Measurements from ENCODE around the gene NFYA.

Gene NFYA

DNA sequence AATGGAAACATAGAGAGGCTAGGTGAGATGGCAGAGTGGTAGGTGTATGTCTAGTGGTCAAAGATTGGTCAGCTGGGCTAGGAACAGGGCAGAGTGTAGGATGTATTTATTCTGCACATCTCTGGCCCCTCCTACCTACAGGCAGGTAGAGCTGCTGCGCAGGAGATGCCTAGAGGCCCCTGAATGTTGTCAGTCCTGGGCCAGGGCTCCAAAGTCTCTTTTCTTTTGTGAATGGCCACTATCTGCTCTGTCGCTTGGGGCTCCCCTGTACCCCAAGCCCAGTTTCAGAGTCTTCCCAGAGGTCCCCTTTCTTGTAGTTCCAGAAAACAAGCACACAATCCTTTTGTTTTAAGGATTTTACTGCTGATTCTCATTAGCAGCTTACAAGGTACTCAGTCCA lies 25.5 kb upstream of the NFYA start:
- no peak for DNase-seq

DNA sequence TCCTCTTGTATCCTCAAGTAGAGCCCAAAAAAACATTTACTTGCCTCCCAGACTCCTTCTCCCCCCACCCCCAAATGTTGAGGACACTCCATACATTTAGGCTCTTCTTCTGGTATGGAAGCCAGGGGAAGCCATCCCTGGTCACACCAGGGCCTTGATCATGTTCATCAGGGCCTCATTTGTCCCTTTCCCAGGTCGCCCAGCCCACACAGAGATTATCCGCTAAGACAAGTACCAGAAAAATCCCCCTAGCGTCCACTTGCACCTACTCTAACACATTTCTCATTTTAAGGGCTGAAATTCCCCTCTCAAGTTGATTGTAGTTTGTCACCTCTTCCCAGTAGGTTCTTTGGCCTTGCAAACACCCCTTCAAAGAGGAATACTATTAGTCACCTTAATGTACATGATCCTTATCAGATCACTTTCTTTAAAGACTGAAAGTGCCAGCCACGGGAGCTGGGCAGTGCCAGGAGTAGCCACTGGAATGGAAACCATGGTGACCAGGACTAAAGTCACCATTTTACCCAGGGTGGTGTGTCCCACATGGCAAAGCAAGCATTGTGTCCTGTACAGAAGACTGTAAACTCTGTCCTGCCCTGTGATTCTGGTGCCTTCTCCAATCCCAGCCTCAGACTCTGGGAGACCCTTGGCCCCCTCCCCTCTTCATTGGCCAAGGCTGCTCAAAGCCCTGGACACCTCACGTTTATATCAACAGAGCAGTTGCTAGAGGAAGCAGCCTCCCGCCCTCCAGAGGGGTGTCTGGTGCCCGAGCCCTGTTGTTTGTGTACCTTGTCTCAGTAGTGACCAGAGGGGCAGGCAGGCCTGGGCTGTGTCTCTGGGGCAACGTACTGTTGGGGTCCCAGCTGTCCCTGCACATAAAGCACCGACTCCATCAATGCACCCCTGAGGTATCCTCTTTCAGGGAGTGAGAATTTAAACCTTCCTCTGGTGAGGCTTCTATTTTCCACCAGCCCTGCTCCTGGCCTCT lies 24.7 kb upstream of the NFYA start:
- DNase-seq = no peak

DNA sequence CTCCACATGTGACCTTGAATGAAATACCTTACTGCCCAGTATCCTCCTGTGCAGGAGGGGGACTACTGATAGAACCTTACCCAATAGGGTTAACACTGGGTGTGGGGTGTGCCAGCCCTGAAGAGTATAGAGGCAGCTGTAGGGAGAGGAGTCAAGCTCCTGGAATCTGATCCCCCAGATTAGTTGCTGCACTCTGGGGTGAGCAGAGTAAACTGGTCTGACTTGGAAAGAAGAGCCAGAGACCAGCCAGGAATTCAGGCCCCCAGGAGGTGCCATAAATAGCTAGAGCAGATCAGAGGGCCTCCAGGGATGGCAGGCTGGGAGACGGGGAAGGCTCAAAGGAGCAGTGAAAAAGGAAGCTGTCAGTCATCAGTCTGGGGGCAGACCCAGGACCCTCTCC lies 23.3 kb upstream of the NFYA start:
- DNase-seq = no peak

DNA sequence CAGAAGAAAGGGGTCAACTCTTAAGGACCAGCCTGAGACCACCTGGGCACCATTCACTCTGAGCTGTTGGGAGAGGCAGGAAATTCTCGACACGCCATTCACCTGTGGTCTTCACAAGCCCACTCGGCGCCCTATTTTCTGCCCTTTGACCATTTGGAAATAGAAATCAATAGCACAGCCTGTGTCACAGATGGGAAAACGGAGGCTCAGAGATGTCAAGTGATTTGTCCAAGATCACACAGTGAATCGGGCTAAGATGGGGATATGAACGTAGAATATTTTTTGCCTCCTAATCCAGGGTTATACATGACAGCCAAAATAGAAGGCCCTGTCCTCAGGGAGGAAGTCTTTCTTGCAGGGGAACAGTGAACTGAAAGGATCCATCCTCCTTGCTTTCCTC lies 22.8 kb upstream of the NFYA start:
- DNase-seq = no peak

DNA sequence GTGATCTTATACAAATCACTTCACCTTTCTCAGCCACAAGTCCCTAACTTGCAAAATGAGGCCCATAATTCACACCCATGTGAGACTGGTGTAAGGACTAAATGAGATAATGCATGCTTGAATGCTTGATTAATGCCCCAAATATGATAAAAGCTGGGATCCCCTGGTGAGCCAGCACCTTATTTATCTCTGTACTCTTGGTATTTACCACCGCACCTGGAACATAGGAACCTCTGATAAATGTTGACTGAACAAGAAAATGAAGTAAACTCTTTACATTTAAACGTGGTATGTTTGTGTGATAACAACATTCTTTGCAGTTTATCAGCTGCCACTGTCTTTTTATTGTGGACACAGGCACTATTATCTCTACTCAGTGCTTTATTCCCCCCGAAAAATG lies 22.2 kb upstream of the NFYA start:
- no peak for DNase-seq

DNA sequence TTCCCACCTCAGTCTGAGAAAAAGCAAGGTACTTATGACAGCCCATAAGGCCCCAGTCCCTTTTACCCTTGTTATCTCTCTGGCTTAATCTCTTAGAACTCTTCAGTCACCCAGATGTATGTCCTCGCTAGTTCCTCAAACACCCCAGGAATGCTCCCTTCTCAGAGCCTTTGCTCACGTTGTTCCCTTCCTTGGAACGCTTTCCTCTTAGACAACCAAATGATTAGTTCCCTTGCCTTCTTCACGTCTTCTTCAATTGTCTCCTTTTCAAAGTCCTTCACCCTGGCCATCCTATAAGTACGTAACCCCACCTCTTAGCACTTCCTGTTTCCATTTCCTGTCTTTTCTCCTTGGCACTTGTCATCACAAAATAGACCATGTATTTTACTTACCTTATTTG lies 20.9 kb upstream of the NFYA start:
- DNase-seq = peak; percentile 16 to 56 (median 44)

DNA sequence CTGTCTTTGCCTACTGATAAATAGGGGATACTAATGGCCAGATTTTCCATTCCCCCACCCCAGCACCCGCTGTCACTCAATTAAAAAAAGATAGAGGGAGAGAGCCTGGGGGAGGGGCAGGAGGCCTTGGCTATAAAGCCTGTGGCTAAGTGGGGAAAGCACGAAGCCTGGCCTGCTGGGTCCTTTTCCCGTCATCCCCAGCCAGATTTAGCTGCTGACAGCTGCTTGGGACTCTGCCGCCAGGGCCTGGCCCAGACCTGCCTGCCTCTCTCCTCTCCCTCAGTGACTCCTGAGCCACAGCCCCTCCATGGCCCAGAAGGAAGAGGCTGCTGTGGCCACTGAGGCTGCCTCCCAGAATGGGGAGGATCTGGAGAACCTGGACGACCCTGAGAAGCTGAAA lies 19.7 kb upstream of the NFYA start, which contains the start of gene APOBEC2:
Gene APOBEC2 (plus strand): TSS at position 162 of the 400 bp plus-strand sequence. CDS start 146 bp downstream, at position 308.
- DNase-seq = no peak

DNA sequence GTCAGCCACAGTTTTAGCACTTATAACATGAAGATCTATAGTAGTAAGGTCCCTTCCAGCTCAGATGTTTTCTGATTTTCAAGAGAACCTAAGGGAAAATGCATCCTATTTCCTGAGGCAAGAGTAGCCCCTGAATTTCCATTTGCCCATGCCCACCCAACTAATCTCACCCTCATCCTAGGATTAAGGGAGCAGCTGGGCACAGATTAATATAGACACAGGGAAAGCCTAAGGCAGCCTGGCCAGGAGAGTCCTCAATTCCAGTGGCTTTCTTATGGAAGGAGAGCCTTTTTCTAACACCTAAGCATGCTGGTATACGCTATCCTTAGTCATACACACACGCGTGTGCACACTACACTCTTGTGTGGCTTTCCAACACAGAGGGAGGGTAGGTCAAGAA lies 18.3 kb upstream of the NFYA start:
- DNase-seq = no peak

DNA sequence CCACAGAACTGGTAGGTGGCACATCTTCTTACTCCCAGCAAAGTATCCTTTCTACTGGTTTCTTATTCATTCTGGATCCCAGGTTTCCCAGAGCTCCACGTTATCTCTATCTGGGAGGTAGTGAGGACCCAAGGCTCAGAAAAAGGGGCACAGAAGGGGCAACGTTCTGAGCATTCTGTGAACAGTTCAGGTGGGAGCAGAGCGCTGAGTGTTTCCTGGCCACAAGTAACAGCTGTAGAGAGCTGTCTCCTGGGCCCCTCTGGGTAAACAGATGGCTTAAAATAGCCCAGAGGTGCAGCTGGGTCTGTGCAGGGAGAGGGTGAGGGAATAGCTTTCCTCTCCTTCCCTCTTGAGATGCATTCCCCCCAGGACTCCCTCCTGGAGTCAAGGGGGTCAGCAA lies 17.6 kb upstream of the NFYA start:
- DNase-seq = no peak

DNA sequence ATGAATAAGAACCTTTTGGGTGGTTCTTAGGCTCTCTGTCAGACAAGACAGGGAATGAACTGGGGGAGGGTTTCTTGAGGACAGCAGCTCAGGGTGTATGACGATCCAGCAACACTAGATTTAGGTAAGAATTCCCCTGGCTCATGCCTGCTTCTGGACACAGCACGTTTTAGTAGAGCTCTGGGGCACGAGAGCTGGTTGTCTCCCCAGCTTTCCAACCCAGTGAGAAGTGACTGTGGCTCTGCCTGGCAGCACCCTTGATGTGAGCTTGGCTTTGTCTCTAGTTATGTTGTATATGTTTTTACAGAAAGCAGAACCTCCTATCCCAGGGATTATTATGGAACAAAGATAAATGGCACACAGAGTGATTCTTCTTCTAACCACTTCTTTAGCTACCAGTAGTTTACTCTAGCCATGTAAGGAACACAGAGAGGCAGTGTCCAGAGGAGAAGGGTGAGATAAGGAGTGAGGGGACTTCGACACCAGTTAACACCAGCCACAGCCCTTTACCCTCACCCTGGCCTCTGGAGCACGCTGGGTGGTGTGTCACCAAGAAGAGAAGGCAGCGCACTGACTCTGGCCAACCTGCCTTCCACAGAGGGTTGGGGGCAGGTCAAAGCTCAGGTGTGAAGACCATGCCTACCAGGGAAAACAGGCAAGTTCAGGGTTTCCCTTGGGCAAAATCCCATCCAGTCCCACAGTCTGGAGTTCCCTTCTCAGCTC lies 15.8 kb upstream of the NFYA start:
- DNase-seq = no peak

DNA sequence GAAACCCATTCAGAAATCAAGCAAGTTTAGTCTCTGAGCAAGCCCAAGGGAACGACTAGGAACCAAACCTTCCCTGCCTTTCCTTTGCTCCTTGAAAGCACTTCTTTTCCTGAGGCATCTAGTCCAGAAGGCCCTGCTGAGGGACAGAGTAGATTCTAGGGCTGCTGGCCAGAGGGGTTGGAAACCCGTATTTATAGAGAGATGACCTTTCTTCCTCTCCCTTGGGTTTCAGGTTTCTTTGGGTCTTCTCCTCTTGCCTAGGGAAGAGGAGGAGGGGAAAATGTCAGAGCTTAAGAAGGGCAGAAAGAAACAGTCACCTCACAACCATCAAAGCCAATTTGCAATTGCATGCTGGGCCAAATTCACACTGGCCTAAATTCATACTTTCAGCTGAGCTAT lies 14.0 kb upstream of the NFYA start:
- no peak for DNase-seq

DNA sequence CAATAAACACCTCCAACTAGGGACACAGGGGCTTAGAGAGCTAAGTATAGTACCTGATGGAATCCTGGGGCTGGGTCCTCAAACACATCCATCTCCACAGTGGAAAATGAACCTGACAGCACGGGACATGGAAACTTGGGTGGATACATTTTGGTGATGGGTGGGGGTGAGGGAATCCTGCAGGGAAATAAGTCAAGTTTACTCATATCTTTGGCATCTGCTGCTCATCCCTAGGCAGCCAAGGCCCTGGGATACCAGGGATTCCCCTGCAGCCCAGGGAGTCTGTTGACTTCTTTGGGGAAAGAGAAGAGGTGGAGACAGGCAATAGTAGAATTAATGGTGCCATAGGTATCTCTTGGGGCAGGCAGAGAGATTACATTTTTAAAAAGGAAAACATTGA lies 13.2 kb upstream of the NFYA start:
- no peak for DNase-seq

DNA sequence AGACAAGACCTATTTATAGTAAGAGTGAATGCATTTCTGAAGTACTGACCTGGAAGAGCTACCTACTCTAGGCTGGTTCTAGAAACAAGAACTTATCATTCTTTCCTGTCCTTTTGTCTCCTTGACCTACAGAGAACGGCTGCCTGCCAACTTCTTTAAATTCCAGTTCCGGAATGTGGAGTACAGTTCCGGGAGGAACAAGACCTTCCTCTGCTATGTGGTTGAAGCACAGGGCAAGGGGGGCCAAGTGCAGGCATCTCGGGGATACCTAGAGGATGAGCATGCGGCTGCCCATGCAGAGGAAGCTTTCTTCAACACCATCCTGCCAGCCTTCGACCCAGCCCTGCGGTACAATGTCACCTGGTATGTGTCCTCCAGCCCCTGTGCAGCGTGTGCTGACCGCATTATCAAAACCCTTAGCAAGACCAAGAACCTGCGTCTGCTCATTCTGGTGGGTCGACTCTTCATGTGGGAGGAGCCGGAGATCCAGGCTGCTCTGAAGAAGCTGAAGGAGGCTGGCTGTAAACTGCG lies 11.5 kb upstream of the NFYA start:
- DNase-seq = no peak

DNA sequence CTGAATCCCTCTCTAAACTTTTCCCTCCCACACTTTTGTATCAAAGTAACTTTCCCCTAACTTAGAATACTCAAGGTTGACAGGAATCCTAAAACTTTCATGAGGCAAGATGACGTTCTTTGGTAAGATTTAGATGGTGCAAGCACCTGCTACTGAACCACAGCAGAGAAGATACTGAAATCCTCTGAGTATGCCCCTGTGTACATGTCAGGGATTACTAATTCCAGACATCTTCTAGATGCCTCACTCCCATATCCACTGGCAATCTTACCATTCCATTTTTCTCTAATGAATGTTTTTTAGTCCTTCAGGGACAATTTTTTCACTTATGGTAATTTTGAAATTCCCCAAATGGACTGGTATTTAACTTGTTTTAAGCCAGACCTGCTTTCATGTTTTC lies 10.7 kb upstream of the NFYA start:
- DNase-seq = no peak

DNA sequence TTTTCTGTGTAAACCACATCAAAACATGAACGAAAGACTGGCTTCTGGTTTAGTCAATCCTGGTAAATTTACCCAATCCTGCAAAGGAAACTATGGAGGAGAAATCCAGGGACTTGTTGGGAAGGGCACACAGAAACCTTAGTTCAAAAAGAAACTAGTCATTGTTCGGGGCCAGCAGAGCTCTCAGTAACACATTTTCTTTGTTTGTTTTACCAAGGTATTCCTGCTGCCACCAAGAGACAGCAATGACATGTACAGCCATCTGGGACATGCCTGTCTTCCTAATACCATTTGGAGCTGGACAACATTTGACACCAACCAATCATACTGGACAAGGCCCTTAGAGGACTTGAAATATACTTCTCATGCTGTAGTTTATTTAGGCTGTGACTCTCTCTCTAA lies 8.9 kb upstream of the NFYA start:
- no peak for DNase-seq

DNA sequence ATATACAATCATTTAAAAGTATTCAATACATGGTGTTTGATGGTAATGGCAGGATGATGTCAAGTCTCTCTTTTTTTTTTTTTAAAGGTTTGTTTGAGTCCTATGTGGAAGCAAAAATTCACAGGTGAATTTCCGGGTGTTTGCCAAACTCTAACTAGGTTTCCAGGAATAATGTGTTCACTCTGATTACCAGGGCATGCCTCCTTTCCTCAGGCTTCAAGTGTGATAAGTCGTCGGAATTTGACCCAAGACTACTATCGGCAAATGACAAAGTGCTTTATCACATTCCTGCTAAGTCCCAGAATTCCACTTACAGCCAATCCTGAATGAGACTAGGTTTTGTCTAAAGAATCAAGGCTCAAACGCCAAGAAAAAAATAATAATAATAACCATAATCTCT lies 7.9 kb upstream of the NFYA start:
- DNase-seq = no peak

DNA sequence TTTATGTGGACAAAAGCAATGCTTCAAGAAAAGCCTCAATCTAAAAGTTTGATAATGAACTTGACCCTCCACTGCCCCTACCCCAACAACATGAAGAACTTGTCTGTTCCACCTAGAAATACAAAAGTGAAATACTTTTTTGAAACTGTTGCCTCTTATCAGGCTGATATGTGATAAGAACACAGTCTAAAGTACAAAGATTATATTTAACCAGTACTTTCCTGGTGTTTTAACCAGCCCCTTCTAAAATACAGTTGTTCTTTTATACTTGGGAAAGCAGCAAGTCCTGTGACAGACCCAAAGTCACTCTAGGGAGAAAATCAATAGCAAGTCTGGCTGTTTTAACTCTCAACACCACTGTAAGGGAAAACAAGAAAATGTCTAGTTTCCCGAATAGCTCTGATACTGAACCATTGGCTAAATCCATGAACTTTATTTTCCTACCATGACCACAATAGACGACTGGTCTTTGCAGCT lies 7.2 kb upstream of the NFYA start:
- DNase-seq = no peak

DNA sequence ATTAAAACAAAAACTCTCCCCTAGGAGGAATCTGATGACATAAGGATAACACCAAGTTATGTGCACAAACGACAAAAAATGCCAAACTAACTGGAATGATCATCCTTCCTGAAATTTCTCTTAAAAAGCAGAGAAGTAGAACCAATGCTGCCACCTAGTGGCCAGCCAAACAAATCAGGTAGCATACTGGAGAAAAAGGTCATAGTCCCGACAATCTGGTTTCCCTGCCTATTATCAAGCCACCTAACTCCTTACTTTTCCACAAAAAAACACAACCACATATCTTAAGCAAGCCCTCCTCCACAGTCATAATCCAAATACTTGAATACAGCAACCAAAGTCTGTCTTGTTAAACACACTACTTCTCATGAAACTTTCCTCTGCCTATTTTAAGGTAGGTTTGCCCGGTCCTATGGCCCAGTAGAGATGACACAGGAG lies 5.9 kb upstream of the NFYA start:
- DNase-seq = peak; percentile 78 to 87 (median 85)

DNA sequence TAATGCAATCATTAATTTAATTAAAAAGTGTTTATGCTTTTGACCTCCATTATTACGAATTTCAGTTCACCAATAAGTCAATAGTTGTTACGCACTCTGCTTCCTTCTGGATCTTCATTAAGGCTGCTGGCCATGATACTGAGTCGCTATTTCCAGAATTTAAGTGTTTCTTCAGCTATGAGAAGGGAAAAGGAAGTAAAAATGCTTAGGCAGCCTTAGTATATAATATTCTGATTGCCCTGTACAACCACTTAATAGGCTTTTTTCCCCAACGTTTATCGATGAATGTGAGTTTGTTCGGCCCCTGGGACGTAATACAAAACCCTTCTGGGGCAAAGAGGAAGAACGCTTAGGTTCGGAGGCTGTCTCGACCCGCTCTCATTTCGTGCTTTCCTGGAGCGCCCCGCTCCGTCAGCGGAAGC lies 1.3 kb upstream of the NFYA start:
- peak in 2 of 4 experiments; percentile 94 to 95 for DNase-seq

DNA sequence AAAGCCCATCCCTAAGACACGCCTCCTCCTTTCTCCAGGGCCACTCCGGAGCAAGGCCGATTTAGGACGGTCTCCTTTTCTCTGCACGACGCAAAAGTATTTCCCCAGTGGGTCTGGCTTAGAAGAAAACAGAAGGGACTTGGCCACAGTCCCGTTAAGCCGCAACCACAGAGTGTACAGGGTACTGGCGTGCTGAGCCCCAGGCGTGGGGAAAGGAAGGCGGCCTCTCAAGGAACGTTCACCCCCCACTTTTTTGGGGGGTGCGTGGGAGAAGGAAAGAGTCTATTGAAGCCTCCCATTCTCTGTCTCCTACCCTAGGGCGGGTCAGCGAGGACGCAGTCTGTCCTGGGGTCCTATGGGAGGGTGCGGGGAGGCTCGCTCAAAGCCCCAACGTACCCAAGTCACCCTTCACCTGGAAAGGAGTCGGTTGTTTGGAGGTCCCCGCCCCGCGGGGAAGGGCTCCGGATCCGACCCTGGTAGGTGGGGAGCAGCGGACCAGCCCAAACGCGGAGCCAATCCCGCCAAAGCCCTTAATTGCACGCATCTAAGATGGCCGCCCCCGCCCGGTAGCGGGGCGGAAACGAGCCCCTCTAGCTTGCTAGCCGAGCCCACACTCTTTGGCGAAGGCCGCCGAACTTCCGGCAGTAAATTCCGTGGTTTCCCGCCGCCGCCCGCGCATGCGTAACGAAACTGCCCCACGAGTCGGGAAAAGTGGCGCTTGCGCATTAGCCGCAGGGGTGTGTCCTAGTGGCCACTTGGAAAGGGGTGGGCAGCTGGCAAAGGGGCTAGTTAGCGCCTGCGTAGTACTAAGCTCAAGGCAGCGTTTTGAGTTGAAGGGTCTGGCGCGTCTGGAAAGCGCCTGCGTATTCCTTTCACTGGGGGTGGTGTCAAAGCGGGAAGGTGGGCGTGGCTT lies 595 bp upstream of the NFYA start, which contains the start of gene OARD1:
Gene OARD1 (minus strand): TSS at position 434 of the 913 bp plus-strand sequence. CDS start 722 bp downstream, outside the sequence.
- peak; percentile 100 for DNase-seq

DNA sequence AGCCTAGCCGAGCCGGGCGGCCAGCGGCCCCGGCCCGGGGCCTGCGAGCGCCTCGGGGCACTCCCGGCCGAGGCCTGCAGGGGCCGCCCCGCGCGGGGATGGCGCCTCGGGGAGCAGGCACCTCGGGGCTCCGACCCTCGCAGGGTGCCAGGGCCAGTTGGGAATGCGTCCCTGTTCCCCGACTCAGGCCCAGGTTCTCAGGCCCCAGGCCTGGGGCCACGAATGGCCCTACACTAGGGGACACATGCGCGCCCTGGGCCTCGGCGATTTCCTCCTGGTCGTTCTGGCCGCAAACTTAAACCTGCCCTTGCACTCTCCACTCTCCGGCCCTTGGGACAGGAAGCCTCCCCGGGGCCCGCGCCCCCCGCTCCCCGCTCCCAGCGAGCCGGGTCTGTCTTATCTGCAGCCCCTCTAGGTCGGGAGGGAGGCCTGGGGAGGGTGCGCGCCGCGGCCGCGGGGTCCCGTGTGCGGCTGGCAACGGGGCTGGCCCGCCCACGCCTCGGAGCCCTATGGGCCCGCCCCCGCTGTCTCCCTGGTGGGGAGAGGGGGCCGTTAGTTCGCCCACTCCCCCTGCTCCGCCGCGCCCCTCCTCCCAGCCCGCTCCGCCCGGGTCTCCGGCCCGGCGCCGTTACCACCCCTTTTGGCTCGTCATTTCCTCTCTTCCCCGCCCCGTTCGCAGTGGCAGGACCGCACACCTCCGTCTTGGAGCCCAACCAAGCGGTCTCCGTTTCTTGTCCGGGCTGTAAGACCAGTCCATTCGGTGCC lies 611 bp downstream of the NFYA start:
- peak; percentile 72 to 87 (median 82) for DNase-seq
